HG02943 (cell line): Measurements from ENCODE around the gene TUBA3C.

ENCODE experiments used
- ATAC-seq: cut with Tn5 transposase; IDR thresholded peaks from one replicate; pipeline ENCODE4 v1.9.1; 2021; ENCODE audit warnings: mild to moderate bottlenecking, low read depth, moderate library complexity; ENCODE audit not compliant: unreplicated experiment

Gene TUBA3C

DNA sequence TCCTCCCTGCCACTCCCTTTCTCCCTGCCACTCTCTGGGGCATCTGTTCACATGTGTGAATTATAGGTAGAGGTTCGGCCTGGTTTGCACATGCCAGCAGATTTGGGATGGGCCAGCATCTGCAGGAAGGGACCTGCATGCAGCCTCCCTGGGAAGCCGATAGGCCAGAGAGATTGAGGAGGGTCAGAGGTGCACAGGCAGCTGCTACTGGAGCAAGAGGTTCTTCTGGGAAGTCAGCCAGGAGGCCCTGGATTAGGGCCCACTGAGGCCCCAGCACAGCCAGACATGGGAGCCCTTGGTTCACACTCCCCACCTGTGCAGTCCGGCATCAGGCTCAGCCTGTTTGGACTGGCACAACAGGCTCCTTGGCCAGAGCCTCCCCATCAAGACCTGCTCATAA, 12.1 kb downstream of the TUBA3C start:
- no peak for ATAC-seq

DNA sequence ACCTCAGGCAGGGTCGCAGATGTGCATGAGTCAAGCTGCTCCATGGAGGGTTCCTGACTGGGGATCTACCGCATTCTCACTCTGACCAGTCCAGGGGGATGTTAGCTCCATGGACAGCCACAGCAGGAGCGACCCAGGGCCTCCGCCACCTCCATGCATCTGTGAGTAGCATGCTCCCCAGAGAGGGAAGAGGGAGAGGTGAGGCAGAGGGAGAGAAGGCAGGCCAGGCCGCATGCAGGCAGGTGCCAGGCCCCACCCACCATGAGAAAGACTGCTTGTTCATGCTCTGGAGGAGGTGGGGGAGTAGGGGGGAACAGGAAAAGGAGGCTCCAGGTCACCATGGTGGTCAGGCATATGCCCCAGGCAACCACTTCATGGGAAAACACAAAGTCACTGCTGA, 20.3 kb downstream of the TUBA3C start:
- ATAC-seq = no peak

DNA sequence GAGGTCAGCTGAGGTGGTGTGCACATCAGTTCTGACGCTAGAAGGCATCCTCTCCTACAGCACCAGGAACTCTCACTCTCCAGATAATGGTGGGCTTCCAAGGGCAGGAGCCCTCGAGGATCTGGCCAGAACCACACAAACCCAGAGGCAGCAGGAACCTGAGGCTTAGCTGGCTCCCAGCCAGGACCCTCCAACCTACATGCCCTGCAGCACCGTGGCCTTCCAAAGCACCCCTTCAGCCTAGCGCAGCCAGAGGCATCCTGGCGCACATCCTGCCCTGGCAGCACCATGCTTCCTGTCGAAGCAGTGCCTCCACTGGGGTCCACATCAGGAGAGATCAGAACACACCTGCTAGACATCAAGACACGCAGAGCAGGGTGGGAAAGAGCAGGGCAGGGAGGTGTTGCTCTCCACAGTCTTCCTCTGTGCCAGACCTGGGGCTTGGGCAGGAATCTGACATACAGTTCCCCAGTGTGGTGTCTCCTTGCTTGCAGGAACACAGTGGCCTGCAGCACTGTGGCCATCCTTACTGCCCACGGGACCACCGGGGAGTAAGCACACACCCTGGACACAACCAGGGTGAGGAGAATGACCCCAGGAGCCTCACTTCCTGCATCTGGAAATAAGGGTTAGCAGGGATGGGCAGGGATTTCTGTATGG, 21.7 kb downstream of the TUBA3C start:
- ATAC-seq = no peak

DNA sequence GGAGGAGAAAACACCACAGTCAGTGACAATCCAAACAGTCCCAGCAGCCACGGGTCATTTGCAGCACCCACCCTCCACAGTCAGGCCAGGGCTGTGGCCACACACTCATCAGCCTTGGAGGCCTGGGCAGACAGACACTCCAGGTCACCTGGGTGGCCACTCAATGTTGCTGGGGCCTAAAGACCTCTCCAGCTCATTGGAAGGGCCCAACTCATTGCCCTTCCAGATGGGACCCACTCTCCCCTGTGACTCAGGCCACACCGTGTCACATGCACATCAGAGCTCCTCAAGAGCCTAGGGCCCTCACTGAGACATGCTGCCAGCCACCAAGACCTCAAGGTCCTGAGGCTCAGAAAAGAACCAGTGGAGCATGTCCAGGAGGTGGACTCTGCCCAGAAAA, 22.4 kb downstream of the TUBA3C start:
- no peak for ATAC-seq

DNA sequence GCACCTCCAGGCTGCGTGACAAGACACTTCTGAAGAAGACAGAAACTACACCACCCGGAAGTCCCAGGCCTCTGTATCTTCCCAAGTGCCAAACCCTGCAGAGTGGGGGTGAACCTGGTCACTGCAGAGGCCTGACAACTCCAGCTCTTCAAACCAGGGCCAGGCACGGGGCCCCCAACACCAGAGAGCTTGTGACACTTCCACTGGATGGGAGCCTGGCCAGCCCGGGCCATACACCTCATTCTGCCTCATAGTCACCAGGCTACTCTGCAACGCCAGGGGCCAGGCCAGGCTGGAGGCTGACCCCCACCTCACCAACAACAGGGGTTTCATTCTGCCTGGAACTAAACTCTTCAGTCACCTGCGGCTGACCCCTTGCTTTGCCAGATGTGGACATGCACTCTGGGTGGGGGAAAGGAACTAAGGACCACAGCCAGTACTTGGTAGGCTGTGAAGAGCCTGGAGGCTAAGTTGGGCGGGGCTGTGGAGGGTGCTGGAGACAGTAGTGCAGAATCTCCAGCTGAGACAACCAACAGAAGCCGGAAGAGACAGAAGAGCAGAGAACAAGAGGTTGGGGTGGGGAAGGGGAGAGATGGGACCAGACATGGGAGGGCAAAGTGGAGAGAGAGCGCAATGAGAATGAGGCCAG, 23.0 kb downstream of the TUBA3C start:
- no peak for ATAC-seq

DNA sequence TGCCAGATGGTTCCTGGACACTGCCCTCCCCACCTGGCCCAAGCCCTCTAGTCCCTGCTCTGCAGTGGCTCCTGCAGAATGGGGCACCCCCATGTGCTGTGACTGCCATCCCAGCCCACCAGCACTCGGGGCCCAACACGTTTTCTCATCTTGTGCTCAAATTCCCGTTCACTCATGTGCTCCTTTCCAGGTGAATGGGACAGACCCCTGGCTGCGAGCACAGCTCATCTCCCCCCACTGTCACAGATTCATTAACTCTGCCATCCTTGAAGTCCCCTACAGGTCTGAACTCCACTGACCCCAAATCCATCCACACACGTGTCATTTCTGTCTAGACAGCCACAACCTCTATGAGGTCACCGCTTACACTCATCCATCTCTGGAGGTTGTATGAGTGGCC, 23.6 kb downstream of the TUBA3C start:
- no peak for ATAC-seq

DNA sequence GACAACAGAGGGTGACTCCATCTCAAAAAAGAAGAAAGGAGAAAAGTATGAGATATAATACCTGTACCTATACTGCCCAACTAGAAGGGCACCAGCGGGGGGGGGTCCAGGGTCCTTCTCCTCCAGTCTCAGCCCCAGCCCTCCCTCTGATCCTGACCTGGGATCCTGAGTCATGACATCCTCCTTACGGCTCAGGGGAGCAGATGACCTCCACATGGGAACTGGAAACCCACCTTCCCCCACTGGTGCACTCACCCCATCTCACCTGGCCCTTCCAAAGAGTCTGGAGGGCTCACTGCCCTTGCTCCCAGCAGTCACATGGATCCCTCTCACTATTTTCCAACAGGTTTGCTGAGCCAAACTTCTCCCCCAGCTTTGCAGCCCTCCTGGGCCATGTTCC, 24.2 kb downstream of the TUBA3C start:
- no peak for ATAC-seq

DNA sequence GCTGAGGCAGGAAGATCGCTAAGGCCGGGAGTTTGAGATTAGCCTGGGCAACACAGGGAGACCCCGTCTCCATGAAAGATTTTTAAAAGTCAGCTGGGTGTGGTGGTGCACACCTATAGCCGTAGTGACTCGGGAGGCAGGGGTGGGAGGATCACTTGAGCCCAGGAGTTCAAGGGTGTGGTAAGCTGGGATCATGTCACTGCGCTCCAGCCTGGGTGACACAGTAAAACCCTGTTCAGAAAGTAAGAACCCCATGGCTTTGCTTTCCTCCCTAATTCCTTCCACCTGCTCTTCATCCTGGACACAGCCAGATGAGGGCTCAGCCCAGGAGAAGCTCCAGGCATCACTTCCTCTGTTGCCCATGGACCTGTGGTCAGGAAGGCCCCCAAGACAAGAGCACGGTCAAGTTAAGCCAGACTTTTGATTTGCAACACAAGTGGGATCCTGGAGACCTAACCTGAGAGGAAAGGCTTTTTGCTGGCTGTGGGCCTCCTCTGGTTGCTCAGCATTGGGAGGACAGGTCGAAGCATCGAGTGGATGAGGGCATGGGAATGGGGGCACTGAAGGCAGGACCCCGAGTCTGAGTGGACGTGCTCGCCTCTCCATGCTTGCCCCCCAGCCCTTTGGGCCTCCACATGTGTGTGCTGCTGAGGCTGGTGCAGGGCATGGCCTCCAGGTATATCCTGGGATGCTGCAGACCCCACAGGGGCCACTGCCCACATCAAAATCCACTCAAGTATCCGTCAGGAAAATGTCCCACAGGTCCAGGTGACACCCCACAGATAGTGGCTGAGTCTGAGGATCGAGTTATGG, 25.4 kb downstream of the TUBA3C start:
- ATAC-seq = no peak

DNA sequence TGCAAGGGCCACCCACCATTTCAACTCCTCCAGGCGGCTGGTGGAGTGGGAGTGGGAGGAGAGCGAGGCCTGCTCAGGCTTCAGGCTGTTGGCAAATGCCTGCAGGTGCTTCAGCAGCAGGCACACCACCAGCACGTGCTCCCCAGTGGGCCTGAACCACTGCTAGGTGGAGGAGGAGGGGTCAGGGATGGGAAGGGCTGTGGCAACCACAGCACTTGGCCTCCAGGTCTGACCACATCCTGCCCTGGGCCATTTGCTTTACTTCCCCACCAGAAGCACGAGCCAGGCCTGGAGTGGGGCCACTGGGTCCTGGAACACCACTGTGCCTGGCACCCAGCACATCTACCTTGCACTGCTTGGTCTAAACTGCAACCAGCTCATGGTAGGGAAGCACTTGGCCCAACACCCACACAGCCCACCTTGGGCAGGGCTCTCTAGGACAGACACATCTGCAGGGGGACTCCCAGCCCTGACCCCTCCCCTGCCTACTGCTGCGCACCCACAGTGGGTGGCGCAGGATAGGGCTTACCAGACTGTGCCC, 26.2 kb downstream of the TUBA3C start:
- ATAC-seq = no peak

DNA sequence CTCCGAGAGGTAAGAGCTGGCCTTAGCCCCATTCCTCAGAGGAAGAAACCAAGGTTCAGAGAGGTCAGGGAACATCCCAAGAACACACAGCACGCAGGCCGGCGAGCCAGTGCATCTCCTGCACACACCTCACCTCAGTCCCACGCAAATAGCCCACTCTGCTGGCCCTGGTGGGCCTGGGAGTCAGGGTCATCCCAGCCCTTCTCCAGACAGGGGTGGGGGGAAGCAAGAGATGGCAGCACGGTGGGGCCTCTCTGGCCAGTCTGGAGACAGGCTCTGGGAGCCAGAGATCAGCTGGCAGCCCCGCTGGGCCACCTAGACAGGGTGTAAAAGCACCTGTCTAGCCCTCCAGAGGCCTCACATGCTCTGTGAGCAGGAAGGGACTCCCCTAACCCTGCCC, 26.8 kb downstream of the TUBA3C start:
- ATAC-seq = no peak

DNA sequence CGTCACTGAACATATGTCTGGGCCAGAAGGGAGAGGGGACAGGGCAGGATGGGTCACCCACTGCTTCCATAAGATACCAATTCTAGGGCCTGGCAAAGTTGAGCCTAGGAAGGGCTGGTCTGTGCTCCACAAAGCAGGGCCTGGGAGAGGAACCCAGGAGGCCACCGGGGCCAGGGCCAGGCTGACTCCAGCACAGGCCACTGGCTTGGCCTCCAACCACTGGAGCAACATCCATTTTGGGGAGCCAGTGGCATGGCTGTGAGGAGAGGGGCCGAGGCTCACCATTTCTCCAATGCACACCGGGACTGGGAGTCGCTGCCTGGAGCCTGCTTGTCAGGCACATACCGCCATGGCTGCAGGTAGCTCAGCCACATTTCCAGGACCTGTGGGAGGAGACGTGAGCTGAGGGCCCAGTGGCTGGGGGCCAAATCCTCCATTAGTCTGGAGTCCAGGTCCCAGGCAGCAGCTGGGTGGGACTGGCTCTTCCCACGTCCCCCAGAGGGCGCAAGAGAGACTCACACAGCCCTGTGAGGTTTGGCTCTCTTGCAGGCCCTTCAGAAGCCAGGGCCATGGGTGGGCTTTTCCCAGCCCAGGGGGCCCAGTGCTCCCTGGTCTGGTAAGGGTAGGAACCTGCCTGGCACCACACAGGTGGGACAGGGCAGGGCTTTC, 27.7 kb downstream of the TUBA3C start:
- ATAC-seq = no peak

DNA sequence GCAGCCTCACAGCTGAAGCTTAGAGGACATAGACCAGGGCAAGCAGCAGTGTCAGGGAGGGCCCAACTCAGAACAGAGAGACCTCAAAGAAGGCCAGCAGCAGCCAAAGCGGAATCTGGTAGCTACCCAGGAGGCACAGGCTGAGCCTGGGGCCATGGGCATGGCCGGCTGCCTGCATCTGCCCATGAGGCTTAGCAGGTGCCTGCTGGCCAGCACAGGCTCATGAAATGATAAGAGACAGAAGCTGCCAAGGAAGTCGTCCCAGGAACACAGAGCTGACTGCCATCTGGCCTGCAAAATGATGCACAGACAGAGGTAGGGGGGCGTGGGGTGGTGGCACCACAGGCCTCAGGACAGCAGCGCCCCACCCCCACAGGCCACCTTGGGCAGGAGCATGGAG, 29.2 kb downstream of the TUBA3C start:
- ATAC-seq = no peak

DNA sequence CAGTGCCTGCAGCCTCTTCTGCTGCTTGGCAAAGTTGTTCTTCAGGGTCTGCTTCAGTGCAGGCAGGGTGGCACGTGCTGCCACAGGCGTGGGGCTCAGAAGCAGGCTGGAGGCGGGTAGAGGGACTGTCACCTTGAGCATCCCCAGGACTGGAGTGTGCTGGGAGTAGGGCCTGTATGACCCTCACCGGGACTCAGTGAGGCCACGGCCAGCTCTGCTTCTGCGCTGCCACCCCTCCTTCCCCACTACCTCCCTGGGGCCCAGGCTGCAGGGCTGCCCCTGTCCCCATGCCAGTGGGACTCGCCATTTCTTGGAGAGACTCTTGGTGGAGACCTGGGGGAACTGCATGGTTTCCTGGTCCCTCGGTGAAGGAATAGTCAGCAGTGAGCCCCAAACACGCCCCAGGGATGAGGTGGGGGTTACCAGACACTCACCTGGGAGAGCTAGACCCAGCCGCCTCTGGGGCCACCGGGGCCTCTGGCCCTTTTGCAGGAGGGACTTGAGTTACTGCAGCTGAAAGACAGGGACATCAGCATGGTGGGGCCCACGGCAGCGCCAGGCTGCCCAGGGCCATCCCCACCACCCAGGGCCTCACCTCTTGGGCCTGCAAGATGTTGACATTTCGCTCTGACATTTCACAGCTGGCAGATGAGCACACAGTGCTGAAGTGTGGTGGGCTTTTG, 29.9 kb downstream of the TUBA3C start:
- ATAC-seq = no peak

DNA sequence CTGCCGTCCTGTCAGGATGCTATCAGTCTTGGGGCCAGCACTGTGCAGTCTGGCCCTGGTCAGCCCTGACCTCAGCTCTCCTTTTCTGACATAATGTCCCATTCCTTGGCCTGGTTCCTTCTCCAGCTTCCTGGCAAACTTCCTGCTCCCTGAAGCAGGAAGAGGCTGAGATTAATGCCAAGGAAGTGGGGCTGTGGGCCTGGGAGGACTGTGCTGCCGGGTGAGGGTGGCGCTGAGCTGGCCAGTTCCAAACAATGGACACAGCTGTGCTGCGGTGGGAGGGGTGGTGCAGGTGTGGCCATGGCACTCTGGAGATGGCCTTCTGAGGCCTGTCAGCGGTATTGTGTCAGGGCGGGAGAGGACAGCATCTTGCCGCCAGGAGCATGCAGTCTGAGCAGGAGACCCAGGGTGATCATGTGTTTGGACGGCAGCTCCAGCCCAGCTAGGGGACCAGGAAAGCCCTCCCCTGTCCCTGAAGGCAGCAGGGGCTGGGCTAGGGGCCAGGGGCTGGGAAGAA, 30.9 kb downstream of the TUBA3C start:
- ATAC-seq = no peak

DNA sequence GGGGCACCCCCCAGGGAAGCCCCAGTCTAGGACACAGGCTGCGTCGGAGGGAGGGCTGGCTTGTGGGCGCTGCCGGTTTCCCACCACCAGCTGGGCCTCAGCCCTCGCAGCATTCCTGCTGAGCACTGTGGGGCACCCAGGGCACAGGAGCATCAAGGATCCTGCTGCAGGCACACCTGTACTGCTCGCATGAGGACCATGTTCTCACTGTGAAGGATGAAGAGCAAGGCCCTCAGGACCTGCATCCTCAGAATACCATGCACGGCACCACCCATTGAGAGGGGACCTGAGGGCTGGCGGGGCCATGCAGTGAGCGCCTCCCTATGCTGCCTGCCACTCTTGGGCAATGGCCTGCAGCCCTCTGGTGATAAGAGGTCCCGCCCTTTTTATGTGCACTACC, 31.4 kb downstream of the TUBA3C start:
- no peak for ATAC-seq

DNA sequence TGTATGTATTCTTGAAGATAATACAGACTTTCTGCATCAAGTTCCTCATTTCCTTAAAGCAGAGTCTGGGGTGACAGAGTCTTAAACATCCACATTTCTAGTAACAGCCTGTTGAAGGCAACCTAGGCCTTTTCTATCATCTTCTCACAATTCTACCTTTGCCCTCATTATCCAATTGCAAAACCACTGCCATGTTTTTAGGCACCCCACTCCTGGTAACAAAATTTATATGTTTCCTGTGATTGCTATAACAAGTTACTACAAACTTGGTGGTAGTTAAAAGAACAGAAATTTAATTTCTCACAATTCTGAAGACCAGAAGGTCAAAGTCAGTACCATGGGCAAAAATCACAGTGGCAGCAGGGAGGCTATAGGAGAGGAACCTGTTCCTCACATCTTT, 33.1 kb downstream of the TUBA3C start:
- ATAC-seq = no peak
